H1 (cell line): ENCODE measurements around the gene SLC10A6. TPM values are rescaled to one million over a fixed set of nuclear protein-coding genes. Genes with fewer than 3 reads are reported as not detected.

ENCODE experiments used
- ASH2L ChIP-seq: fragments of 200-600, 300-600 bp; sonication (generic); IDR thresholded peaks from one replicate; pipeline ENCODE4 v1.7.1; 2017; ENCODE audit warnings: low read length
- ATF3 ChIP-seq: IDR thresholded peaks from 2 replicates; pipeline ENCODE4 v1.6.1; 2011; ENCODE audit warnings: low read depth, mild to moderate bottlenecking, low read length; ENCODE audit not compliant: insufficient read depth
- BACH1 ChIP-seq: IDR thresholded peaks from 2 replicates; pipeline ENCODE4 v1.6.1; 2012; ENCODE audit warnings: low read length, improper control_type of control experiment
- CHD7 ChIP-seq: fragments of 300-600 bp; sonication (generic); IDR thresholded peaks from 2 replicates; pipeline ENCODE4 v1.7.1; 2012; ENCODE audit warnings: low read length, moderate library complexity, mild to moderate bottlenecking, inconsistent platforms; ENCODE audit not compliant: insufficient replicate concordance
- EZH2 ChIP-seq: fragments of 200-600 bp; sonication (generic); IDR thresholded peaks from 2 replicates; pipeline ENCODE4 v1.7.1; 2012; ENCODE audit warnings: low read depth, mild to moderate bottlenecking, moderate library complexity, low read length, inconsistent platforms; ENCODE audit not compliant: severe bottlenecking
- FOSL1 ChIP-seq: IDR thresholded peaks from 2 replicates; pipeline ENCODE4 v1.6.1; 2011; ENCODE audit warnings: mild to moderate bottlenecking, low read depth, low read length, moderate library complexity; ENCODE audit not compliant: insufficient read depth
- GTF2F1 ChIP-seq: IDR thresholded peaks from 2 replicates; pipeline ENCODE4 v1.6.1; 2012; ENCODE audit warnings: low read depth, low read length, improper control_type of control experiment, borderline replicate concordance
- POLR2A ChIP-seq, 2 experiments: IDR thresholded peaks; 1 replicate in 1 of 2; 2 replicates in 1 of 2; pipeline ENCODE4 v1.6.1; 2011; ENCODE audit warnings: low read depth in 2 of 2, low read length in 2 of 2, mild to moderate bottlenecking in 2 of 2; ENCODE audit errors: control extremely low read depth in 1 of 2
- SIRT6 ChIP-seq: IDR thresholded peaks from one replicate; pipeline ENCODE4 v1.7.1; 2012; ENCODE audit warnings: low read length, inconsistent platforms
- SUZ12 ChIP-seq: fragments of 200-600 bp; sonication (generic); IDR thresholded peaks from 2 replicates; pipeline ENCODE4 v1.6.1; 2012; ENCODE audit warnings: mild to moderate bottlenecking, inconsistent platforms, low read length, moderate library complexity, mixed read lengths
- polyA plus RNA-seq, 7 experiments: library from polyadenylated mRNA; depleted of rRNA in 3 of 7; stranded (reverse) in 5 of 7; unstranded in 2 of 7; fragments of >200 nt in 5 of 7; fragments of 200-250 nt in 2 of 7; gene quantifications; 1 replicate in 5 of 7; 2 replicates in 1 of 7; 4 replicates in 1 of 7; pipeline versions ENCODE4 v1.2.1 to v1.2.3, GENCODE V29; 2011 to 2013; ENCODE audit warnings: missing spikeins in 2 of 7, mixed read lengths in 2 of 7
- total RNA-seq: library from RNA; stranded (reverse); fragmentation: NEBNext Ultra II Directional; extraction: Animal tissue kit (Norgen Biotek cat#: 25700); gene quantifications from 2 replicates; pipeline ENCODE4 v1.2.1, GENCODE V29; 2021
- TF ChIP-seq, protein P1 (sequence below): IDR thresholded peaks from 2 replicates; pipeline ENCODE4 v1.6.1; 2012; ENCODE audit warnings: inconsistent platforms

Gene SLC10A6
- total and polyA plus RNA-seq, 2 of the 8 experiments (the other 6 are each of a cell fraction or from before 2014, with no cell fraction given): not detected

DNA sequence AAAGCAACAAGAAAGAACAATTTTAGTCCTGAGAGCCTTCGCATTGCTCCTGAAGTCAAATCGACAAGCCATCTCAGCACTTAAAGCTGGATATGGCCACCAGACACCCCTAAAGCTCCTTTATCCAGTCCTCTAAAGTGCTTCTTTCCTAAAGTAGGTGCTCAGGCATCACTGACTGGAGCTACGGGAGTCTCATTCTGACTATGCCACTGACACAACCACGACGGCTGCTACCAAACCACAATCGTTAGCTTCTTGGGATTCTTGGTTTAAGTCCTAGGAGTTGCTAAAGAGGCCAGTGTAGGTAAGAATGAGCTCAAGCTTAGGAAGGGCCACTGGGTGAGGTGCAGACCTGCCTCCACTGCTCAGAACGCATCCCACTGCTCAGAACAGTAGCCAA lies 1.0 kb downstream of the SLC10A6 start (continued):
- TF ChIP-seq CHD7: no peak
- TF ChIP-seq SIRT6: no peak
- no peak for TF ChIP-seq EZH2
- TF ChIP-seq BACH1: no peak
- TF ChIP-seq, protein P1, sequence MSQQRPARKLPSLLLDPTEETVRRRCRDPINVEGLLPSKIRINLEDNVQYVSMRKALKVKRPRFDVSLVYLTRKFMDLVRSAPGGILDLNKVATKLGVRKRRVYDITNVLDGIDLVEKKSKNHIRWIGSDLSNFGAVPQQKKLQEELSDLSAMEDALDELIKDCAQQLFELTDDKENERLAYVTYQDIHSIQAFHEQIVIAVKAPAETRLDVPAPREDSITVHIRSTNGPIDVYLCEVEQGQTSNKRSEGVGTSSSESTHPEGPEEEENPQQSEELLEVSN: no peak
- no peak for TF ChIP-seq ATF3
- TF ChIP-seq SUZ12: no peak
- no peak for TF ChIP-seq POLR2A (IDR thresholded peaks at IDR 0.05; ENCODE audit: control extremely low read depth in 1 of 2, low read depth in 2 of 2, low read length in 2 of 2)
- TF ChIP-seq ASH2L: no peak
- no peak for TF ChIP-seq GTF2F1
- no peak for TF ChIP-seq FOSL1
